HG02852 (cell line): ENCODE results near the gene PPP4R2.
A peak's percentile ranks its signal among the peaks of the same experiment; 100 is the strongest.
"Not testable (repeated sequence)": the region's sequence is repeated elsewhere in the genome, so short reads cannot be mapped to it uniquely, and the experiment has no call there.

ENCODE experiments used
- ATAC-seq: cut with Tn5 transposase; IDR thresholded peaks from one replicate; pipeline ENCODE4 v1.9.1; 2021; ENCODE audit warnings: mild to moderate bottlenecking, moderate library complexity; ENCODE audit not compliant: unreplicated experiment

The PPP4R2 gene

GRCh38 chr3:72976281-72976741, 20.3 kb upstream of the PPP4R2 start:
- ATAC-seq, result no peak

DNA sequence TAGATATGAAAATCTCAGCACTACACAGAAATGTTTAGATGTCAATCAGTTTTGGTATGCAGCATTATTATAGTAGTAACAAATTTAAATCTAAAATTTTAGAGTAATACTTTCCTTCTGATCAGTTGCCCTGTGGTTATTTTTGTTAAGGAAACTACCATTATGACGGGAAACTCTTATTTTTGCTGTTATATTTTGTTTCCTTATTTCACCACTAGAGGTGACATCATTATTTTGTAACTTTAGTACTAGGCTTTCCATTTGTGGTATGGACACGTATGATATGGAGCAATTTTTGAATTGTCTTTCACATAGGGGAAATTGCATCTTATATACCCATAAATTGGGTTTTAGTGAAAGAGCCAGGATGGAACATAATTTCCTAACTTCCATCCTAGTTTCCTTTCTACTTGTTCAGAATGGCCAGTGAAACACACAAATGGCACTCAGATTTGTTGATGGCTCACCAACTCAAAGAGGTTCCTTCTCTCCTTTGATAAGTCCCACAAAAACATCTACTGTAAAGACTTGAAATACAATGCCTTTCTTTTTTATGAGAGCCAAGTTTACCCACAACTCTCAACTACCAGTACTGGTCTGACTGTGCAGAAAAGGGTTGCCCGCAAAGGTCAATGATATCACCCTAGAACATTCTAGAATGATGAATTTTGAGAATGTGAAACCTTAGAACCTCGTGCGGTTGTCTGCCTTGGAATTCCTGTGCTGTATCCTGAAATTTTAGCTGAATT, 19.4 kb upstream of the PPP4R2 start:
- peak; percentile 58 for ATAC-seq

GRCh38 chr3:72982609-72983366, 13.8 kb upstream of the PPP4R2 start:
- ATAC-seq, result no peak

DNA sequence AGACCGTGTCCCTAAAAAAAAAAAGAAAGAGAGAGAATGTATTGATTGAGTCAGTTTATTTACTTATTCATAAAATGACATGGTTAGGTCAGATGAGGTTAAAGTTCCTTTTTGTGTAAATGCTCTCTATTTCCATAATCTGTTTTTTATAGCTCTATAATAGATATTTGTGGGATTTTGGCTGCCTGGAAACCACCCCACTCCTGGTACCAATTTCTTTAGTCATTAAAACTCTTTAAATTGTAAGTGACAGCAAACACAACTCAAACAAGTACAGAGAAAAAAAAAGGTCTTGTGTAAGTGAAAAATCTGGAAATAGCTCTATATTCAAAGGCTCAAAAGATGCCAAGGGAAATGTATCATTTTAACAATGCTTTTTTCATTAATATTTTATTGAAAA, 11.0 kb upstream of the PPP4R2 start:
- no peak for ATAC-seq

DNA sequence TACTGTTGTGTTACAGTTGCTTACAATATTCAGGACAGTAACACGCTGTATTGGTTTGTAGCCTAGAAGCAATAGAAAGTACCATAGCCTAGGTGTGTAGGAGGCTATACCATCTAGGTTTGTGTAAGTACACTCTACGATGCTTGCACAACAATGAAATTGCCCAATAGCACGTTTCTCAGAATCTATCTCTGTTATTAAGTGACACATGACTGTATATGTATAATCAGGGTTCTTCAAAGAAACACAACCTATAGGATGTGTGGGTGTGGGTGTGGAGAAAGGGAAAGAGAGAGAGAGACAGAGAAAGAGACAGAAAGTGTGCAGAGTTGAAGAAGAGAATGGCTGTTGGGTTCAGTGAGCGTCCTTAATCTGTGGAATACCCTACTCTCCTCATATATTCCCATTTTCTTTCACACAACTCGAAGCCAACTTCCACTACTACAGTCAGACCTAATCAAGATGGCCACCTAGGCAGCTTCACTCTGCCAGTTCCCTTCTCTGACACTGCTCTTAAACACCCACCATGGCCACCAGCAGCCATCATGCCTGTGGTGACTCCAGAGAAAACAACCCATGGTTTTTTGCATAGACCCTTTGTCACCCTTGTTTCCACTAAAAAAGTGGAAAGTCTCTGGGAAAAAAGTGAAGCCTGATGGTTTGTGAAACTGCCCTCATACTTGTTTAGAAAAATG, 5.8 kb upstream of the PPP4R2 start:
- no peak for ATAC-seq

DNA sequence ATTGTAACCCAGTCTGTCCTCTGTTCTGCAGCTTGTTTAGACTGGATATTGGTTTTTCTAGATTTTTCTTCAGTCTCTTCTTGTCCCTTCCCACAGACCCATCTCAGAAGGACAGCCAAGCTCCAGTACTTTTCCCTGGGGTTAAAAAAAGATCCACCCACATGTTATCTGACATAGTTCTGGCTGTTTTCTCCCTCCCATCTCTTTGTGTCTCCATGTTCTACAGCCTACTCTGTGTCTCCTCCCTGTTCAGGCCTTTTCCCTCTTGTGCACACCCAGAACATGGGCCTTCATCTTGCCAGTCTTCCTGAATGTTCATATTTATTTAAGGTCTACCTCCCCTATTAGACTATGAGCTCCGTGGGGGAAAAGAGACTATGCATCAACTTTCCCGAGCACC, 5.1 kb upstream of the PPP4R2 start:
- no peak for ATAC-seq

DNA sequence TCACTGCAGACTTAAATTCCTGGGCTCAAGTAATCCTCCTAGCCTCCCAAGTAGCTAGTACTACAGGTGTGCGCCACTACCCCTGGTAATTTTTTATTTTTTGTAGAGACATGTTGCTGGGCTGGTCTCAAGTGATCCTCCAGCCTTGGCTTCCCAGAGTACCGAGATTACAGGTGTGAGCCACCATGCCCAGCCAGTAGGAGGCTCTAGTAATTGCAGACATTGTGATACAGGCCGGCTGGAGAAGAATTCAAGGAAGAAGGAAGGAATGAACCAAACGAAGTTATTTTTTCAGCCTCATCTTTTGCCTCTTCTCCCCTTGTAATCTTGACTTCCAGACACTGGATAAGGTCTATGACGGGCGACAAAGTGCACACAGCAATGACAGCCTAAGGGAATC, 3.2 kb upstream of the PPP4R2 start:
- no peak for ATAC-seq

GRCh38 chr3:72995337-72995736, 1.3 kb upstream of the PPP4R2 start:
- ATAC-seq, result no peak

DNA sequence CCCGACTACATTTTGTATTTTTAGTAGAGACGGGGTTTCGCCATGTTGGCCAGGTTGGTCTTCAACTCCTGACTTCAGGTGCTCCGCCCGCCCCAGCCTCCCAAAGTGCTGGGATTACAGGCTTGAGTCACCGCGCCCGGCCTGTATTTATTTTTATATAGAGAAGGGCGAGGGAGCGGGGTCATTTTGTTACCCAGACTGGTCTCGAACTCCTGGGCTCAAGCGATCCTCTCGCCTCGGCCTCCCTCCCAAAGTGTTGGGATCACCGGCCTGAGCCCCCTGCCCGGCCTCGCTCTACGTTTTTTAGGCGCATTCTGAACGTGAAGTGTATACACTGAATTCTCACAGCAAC, 514 bp upstream of the PPP4R2 start:
- ATAC-seq, result no peak

DNA sequence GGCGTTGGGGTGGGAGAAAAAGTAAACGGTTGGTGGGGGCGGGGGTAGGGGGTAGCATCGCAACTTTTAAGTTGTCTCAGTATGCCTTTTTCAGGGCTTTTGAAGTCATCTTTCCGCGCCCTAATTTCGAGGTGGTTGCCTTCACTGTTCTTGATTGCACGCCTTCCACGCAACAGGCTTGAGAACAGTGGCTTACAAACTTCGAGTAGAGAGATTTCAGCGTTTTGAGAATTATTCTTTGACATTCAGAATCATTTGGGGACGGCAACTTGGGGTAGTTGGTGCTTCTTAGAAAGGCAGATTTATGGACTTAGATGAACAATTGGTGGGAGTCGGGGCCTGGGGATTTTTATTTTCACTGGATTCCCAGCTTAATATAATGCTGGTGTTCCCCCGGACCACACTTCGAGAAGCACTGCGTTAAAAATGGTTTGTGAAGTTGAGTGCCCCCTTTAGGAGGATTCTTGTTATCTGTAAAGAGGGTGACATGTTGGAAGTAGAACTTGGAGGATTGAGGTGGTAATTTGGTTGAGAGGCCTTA, 880 bp downstream of the PPP4R2 start:
- ATAC-seq, result peak; percentile 22

DNA sequence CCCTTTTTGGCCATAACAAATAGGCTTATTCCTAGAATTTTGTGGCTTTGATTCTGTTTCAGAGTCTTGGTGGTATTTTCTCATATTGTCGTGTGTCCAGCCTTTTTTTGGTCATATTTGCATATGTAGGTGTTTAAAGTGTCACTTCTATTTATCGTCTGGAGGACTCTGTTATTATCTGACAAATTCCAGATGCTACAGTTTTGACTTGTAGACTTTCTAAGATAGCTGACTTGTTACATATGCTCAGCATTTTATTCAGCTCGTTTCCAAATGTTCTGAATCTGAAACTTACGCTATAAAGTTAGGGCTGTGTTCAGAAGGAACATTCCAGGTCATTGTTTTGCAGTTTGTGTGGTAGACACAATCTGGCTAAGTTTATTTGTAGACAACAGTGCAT, 1.9 kb downstream of the PPP4R2 start:
- no peak for ATAC-seq

GRCh38 chr3:72999951-73000350, 3.3 kb downstream of the PPP4R2 start:
- no peak for ATAC-seq

DNA sequence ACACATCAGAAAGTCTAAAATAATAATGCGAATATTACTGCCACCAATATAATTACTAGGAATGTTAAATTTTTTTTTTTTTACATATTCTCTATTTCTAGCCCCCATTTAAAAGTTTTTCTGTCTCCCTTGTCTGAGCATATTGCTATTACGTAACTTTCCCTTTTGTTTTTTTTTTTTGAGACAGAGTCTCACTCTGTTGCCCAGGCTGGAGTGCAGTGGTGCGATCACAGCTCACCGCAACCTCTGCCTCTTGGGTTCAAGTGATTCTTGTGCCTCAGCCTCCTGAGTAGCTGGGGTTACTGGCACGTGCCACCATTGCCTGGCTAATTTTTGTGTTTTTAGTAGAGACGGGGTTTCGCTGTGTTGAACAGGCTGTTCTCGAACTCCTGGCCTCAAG, 6.4 kb downstream of the PPP4R2 start:
- not testable (repeated sequence) for ATAC-seq

- ATAC-seq, result no peak
These were observed 7.7 kb downstream of the PPP4R2 start for GRCh38 chr3:73004316-73004715.

DNA sequence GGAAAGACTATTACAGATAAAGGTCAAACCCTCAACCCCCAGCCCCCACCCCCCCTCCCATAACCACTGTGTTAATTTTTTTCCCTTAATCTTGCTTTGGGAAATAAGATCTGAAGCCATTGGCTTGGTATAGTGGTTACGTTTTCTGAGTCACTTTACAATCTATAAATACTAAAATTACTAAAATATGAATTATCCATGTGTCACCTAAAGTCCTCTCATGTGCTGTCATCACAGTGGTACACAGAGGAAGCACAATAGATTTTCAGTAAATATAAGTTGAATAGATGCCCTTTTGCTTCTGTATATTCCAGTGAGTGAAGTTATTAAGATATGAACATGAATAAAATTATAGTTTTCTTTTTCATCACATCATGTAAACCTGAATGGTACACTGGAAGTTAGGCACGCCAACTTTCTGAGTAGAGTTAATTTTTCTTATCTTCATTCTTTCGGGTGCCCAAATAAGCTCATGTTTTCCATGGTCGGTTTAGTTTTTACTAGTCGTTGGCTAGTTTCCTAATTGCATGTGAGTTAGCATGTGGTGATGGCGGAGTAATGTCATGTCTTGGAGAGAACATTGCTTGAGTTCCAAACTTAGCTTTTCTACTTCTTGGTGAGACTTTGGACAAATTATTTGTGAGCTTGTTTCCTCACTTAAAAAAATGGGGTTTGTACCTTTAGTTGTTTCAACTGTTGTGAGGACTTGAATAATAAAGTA, 11.5 kb downstream of the PPP4R2 start:
- no peak for ATAC-seq

DNA sequence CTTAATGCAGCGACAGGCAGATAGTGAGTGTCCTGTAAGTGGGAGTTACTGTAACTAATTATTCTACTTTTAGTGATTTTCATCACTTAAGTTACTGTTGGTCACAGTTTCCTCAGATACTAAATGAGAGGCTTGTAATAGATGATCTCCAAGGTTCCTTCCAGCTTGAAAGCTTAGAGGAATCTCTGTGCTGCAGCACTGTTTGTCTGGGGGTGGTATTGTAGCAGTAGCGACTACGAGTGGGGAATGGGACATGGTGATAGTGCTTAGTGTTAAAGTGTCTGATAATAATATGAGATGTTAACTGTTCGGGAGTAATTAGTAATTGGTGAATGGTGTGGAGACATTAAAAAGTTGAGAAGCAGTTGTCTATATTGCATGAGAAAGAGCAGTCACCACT, 12.4 kb downstream of the PPP4R2 start:
- no peak for ATAC-seq

DNA sequence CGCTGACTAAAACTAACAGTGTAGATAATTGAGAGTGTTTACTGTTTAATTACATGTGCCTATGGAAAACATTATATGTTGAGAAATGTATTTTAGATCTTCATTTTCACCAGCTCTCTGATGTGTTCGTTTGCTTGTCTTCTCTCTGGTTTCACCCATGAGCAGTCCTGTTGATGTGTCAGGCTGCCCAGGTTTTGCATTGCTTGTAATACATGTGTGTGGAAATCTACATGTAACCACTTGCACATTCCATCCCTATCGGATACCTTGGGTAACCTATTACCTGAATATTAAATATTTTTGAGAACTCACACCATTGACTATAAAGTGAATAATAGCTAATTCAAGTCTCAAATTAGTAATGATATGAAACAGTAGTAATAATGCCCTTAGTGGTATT, 13.1 kb downstream of the PPP4R2 start:
- ATAC-seq, result no peak

DNA sequence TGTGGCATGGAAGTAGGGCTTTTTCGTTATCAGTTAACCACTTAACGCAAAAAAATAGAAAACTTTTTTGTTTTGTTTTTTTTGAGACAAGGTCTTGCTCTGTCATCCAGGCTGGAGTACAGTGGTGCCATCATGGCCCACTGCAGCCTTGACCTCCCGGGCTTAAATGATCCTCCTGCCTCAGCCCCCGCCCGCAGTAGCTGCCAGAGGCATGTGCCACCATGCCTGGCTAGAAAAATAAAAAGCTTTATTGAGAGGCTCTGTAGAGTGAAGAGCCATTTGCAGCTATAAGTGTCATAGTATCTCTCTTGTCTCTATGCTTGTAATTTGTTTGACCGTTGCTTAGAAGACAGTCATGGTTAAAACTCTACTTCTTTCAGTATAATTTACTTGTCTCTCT, 13.5 kb downstream of the PPP4R2 start:
- ATAC-seq, result no peak

DNA sequence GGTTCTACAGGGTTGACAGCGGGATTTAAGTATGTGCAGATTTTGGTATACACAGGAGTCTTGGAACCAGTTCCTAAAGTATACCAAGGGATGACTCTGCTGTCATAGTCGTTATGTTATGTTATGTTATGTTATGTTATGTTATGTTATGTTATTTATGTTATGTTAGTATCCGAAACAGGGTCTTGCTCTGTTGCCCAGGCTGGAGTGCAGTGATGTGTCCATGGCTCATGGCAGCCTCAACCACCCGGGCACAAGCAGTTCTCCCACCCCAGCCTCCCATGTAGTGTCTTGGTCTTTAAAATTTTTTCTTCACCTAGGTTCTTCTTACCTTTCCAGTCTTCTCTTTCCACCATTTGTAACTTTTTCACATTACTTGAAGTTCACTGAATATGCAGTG, 21.7 kb downstream of the PPP4R2 start:
- ATAC-seq, result no peak

- no peak for ATAC-seq
These were observed 22.3 kb downstream of the PPP4R2 start for GRCh38 chr3:73018790-73019441.
